Keratinocyte (primary cell): ENCODE results near the gene PPP1R12A. TPM values are rescaled to one million over a fixed set of nuclear protein-coding genes. Genes with fewer than 3 reads are reported as not detected.

Experiments used
- DNase-seq: peaks from one replicate; pipeline ENCODE4 v3.0.0-alpha.2; 2011; ENCODE audit warnings: low read depth, missing footprints, low spot score
- FAIRE-seq: peaks from 2 replicates; lab custom pipeline; 2011; peaks lifted over from hg19 to GRCh38; lab: Jason Lieb, UNC
- H2AFZ ChIP-seq: 2 replicates; pipeline ENCODE4 v1.6.0; 2012; ENCODE audit warnings: low read length, control low read depth, inconsistent platforms; ENCODE audit not compliant: control insufficient read depth
- H3K27ac ChIP-seq: 2 replicates; pipeline ENCODE4 v1.5.1; 2011; ENCODE audit warnings: low read length; ENCODE audit not compliant: control insufficient read depth, insufficient read depth
- H3K27me3 ChIP-seq: 3 replicates; pipeline ENCODE4 v1.6.0; 2011; ENCODE audit warnings: low read length; ENCODE audit not compliant: control insufficient read depth, insufficient read depth; ENCODE audit errors: extremely low read depth
- H3K36me3 ChIP-seq, 2 experiments: 2 replicates in 1 of 2; 3 replicates in 1 of 2; pipeline ENCODE4 v1.5.1; 2011; ENCODE audit warnings: low read length in 2 of 2, mild to moderate bottlenecking in 1 of 2; ENCODE audit not compliant: control insufficient read depth in 2 of 2, insufficient read depth in 2 of 2; ENCODE audit errors: extremely low read depth in 1 of 2
- H3K4me1 ChIP-seq: 3 replicates; pipeline ENCODE4 v1.5.1; 2011; ENCODE audit warnings: low read length; ENCODE audit not compliant: control insufficient read depth, insufficient read depth; ENCODE audit errors: extremely low read depth
- H3K4me2 ChIP-seq: 3 replicates; pipeline ENCODE4 v1.6.0; 2011; ENCODE audit warnings: low read depth, low read length; ENCODE audit not compliant: control insufficient read depth, insufficient read depth; ENCODE audit errors: extremely low read depth
- H3K4me3 ChIP-seq, 3 experiments: fragments of 200-600 bp in 1 of 3; sonication (generic) in 1 of 3; 2 replicates in 2 of 3; 3 replicates in 1 of 3; pipeline ENCODE4 v1.5.1; 2011 to 2016; ENCODE audit warnings: low read length in 3 of 3, mild to moderate bottlenecking in 3 of 3, control low read depth in 2 of 3, inconsistent platforms in 1 of 3, low read depth in 1 of 3, mixed read lengths in 1 of 3, mixed run types in 1 of 3, moderate library complexity in 1 of 3; ENCODE audit not compliant: control insufficient read depth in 2 of 3, insufficient read depth in 2 of 3; ENCODE audit errors: extremely low read depth in 1 of 3
- H3K79me2 ChIP-seq: 2 replicates; pipeline ENCODE4 v1.6.0; 2012; ENCODE audit warnings: low read length; ENCODE audit not compliant: control insufficient read depth, insufficient read depth
- H3K9ac ChIP-seq: 3 replicates; pipeline ENCODE4 v1.6.0; 2011; ENCODE audit warnings: low read length; ENCODE audit not compliant: control insufficient read depth, insufficient read depth; ENCODE audit errors: extremely low read depth
- H3K9me1 ChIP-seq: 3 replicates; pipeline ENCODE4 v1.6.0; 2011; ENCODE audit warnings: low read length; ENCODE audit not compliant: control insufficient read depth, insufficient read depth; ENCODE audit errors: extremely low read depth
- H3K9me3 ChIP-seq: 2 replicates; pipeline ENCODE4 v1.5.1; 2012; ENCODE audit warnings: low read depth, low read length; ENCODE audit not compliant: control insufficient read depth
- H4K20me1 ChIP-seq: 3 replicates; pipeline ENCODE4 v1.6.0; 2011; ENCODE audit warnings: low read length; ENCODE audit not compliant: control insufficient read depth, insufficient read depth; ENCODE audit errors: extremely low read depth
- EZH2 ChIP-seq: IDR thresholded peaks from one replicate; pipeline ENCODE4 v1.6.1; 2012; ENCODE audit warnings: inconsistent platforms, mild to moderate bottlenecking, low read length, moderate library complexity
- dilution Hi-C: fragments of 300-500 bp; cut with MboI; formaldehyde crosslinking; loops from one replicate; pipeline ENCODE4 v1.7.0; 2020; ENCODE audit warnings: low sequenced_read_pairs; ENCODE audit not compliant: extremely low pct_ligation_motif_present
- polyA plus RNA-seq, 5 experiments: library from polyadenylated mRNA; depleted of rRNA in 3 of 5; stranded (reverse) in 3 of 5; stranded (forward) in 1 of 5; unstranded in 1 of 5; fragments of >200 nt; gene quantifications; 1 replicate in 1 of 5; 2 replicates in 3 of 5; 3 replicates in 1 of 5; pipeline versions ENCODE4 v1.2.1 to v1.2.3, GENCODE V29; 2011 to 2012; ENCODE audit warnings: missing spikeins in 2 of 5, low read depth in 1 of 5, low replicate concordance in 1 of 5
- TF ChIP-seq, protein P1 (sequence below), 3 experiments: IDR thresholded peaks in 1 of 3; conservative IDR thresholded peaks in 1 of 3; optimal IDR thresholded peaks in 1 of 3; 2 replicates in 2 of 3; 3 replicates in 1 of 3; pipeline versions ENCODE3 to v1.5.1; 2011; ENCODE audit warnings: low read length in 3 of 3, mild to moderate bottlenecking in 3 of 3, moderate library complexity in 2 of 3, control low read depth in 1 of 3, inconsistent platforms in 1 of 3; ENCODE audit not compliant: insufficient read depth in 2 of 3; ENCODE audit errors: extremely low read depth in 1 of 3

PPP1R12A gene
- polyA plus RNA-seq, 1 donor (not counting 4 experiments of a cell fraction or from before 2014, with no cell fraction given): 45.2 TPM

DNA sequence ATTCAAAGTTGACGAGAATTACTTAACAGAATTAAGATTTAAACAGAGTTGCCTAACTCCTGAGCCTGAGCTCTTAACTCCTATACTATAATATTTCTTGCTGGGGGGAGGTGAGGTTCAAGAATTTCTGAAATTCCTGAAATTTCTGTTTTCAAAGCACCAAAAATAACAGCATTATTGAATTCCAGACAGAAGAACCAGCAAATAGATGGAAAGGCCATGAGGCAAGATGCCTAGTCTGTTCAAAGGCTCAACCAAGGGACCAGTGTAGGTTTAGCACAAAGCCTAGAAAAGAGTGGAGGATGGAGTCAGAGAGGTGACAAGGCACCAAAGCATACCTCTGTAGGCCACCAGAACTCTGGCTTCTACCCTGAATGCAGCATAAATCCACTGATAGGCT lies 76.4 kb downstream of the PPP1R12A start:
- peaks cover 7% of the 10 kb centered on the region for H4K20me1 ChIP-seq
- no peak overlapping the region for H3K9ac ChIP-seq
- peaks cover 70% of the 10 kb centered on the region for H3K79me2 ChIP-seq
- H3K27me3 ChIP-seq: no peaks in the 10 kb centered on the region
- H3K4me2 ChIP-seq: no peak overlapping the region
- peaks cover 0 to 2% of the 10 kb centered on the region in 2 experiments for H3K36me3 ChIP-seq
- H2AFZ ChIP-seq: no peak overlapping the region
- dilution Hi-C loops: no loop called here
- H3K4me3 ChIP-seq: no peak overlapping the region
- TF ChIP-seq, protein P1, sequence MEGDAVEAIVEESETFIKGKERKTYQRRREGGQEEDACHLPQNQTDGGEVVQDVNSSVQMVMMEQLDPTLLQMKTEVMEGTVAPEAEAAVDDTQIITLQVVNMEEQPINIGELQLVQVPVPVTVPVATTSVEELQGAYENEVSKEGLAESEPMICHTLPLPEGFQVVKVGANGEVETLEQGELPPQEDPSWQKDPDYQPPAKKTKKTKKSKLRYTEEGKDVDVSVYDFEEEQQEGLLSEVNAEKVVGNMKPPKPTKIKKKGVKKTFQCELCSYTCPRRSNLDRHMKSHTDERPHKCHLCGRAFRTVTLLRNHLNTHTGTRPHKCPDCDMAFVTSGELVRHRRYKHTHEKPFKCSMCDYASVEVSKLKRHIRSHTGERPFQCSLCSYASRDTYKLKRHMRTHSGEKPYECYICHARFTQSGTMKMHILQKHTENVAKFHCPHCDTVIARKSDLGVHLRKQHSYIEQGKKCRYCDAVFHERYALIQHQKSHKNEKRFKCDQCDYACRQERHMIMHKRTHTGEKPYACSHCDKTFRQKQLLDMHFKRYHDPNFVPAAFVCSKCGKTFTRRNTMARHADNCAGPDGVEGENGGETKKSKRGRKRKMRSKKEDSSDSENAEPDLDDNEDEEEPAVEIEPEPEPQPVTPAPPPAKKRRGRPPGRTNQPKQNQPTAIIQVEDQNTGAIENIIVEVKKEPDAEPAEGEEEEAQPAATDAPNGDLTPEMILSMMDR (optimal IDR thresholded peaks at IDR 0.05 in 1 of 3, IDR thresholded peaks at IDR 0.05 in 1 of 3, conservative IDR thresholded peaks at IDR 0.05 in 1 of 3; ENCODE audit: extremely low read depth in 1 of 3, insufficient read depth in 2 of 3, low read length in 3 of 3): no peak
- TF ChIP-seq EZH2: no peak
- DNase-seq (no peak), FAIRE-seq (peak; percentile 49)
- H3K4me1 ChIP-seq: no peaks in the 10 kb centered on the region
- no peak overlapping the region for H3K27ac ChIP-seq
- no peaks in the 10 kb centered on the region for H3K9me3 ChIP-seq
- H3K9me1 ChIP-seq: no peaks in the 10 kb centered on the region

DNA sequence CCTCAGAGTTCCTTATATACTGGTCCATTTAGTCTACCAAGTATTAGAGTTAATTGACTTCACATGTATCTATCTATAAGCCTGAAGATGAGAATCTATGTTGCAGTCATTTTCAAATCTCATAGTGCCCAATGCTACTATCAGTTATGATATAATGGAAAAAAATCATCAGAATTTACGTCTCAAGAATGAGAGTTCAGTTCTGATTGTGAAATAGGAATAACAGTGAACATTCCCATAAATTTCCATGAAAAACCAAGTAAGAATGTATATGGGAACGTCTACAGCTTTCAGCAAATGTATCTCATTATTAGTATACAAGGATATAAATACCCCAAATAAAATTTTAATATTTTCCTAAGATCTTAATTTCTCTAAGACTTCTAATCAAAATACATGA lies 77.2 kb downstream of the PPP1R12A start:
- H3K79me2 ChIP-seq: peaks cover 69% of the 10 kb centered on the region
- H3K9me3 ChIP-seq: no peaks in the 10 kb centered on the region
- H3K27me3 ChIP-seq: no peaks in the 10 kb centered on the region
- H3K36me3 ChIP-seq: peaks cover 0 to 2% of the 10 kb centered on the region in 2 experiments
- dilution Hi-C loops: no loop called here
- TF ChIP-seq EZH2: no peak
- TF ChIP-seq, protein P1 (optimal IDR thresholded peaks at IDR 0.05 in 1 of 3, IDR thresholded peaks at IDR 0.05 in 1 of 3, conservative IDR thresholded peaks at IDR 0.05 in 1 of 3; ENCODE audit: extremely low read depth in 1 of 3, insufficient read depth in 2 of 3, low read length in 3 of 3): no peak
- H3K27ac ChIP-seq: no peak overlapping the region
- no peak overlapping the region for H3K9ac ChIP-seq
- no peaks in the 10 kb centered on the region for H3K9me1 ChIP-seq
- H3K4me2 ChIP-seq: no peak overlapping the region
- H2AFZ ChIP-seq: no peak overlapping the region
- no peaks in the 10 kb centered on the region for H3K4me1 ChIP-seq
- FAIRE-seq (no peak), DNase-seq (no peak)
- no peak overlapping the region for H3K4me3 ChIP-seq
- peaks cover 7% of the 10 kb centered on the region for H4K20me1 ChIP-seq
